A549 (cell line): ENCODE data around the gene MEI1.

Experiments
- CBX8 ChIP-seq: fragments of 200-600 bp; sonication (generic); IDR thresholded peaks from 2 replicates; pipeline ENCODE4 v1.6.1; 2016
- CEBPB ChIP-seq, 2 experiments: fragments of >200 bp in 1 of 2; sonication (Bioruptor Twin) in 1 of 2; formaldehyde crosslinking in 1 of 2; IDR thresholded peaks; 2 replicates each; pipeline ENCODE4 v1.6.1; 2012 to 2016
- CHD2 ChIP-seq: fragments of 150-350 bp; IDR thresholded peaks from 2 replicates; pipeline ENCODE4 v1.6.1; 2014; ENCODE audit warnings: low read length; ENCODE audit not compliant: partially characterized antibody
- CHD4 ChIP-seq: fragments of 200-600 bp; sonication (generic); IDR thresholded peaks from 2 replicates; pipeline ENCODE4 v1.6.1; 2016; ENCODE audit warnings: antibody characterized with exemption, mild to moderate bottlenecking, borderline replicate concordance
- CTCF ChIP-seq: fragments of >200 bp; sonication (Bioruptor Twin); formaldehyde crosslinking; IDR thresholded peaks from 3 replicates; pipeline ENCODE4 v1.5.1; 2016
- E2F6 ChIP-seq: IDR thresholded peaks from 2 replicates; pipeline ENCODE4 v1.6.1; 2012; ENCODE audit warnings: low read depth, borderline replicate concordance
- JUN ChIP-seq, 2 experiments: fragments of >200 bp; sonication (Bioruptor Twin); formaldehyde crosslinking; IDR thresholded peaks; 2 replicates in 1 of 2; 3 replicates in 1 of 2; pipeline ENCODE4 v1.6.1; 2016 to 2017
- MAZ ChIP-seq: fragments of 150-350 bp; IDR thresholded peaks from 2 replicates; pipeline ENCODE4 v1.6.1; 2014; ENCODE audit warnings: antibody characterized with exemption, low read depth, low read length, borderline replicate concordance
- RAD21 ChIP-seq, 2 experiments: fragments of >200 bp in 1 of 2; sonication (Bioruptor Twin) in 1 of 2; formaldehyde crosslinking in 1 of 2; IDR thresholded peaks in 1 of 2; conservative IDR thresholded peaks in 1 of 2; 2 replicates in 1 of 2; 3 replicates in 1 of 2; pipeline ENCODE4 v1.6.1; 2012 to 2018; ENCODE audit warnings: inconsistent platforms in 1 of 2
- RFX5 ChIP-seq: fragments of 450-650 bp; IDR thresholded peaks from 2 replicates; pipeline ENCODE4 v1.7.1; 2014; ENCODE audit warnings: antibody characterized with exemption, mild to moderate bottlenecking, moderate library complexity
- SMC3 ChIP-seq: fragments of >200 bp; sonication (Bioruptor Twin); formaldehyde crosslinking; IDR thresholded peaks from 3 replicates; pipeline ENCODE4 v1.6.1; 2018; ENCODE audit warnings: inconsistent platforms
- SREBF2 ChIP-seq: fragments of 450-650 bp; IDR thresholded peaks from 2 replicates; pipeline ENCODE4 v1.6.1; 2014; ENCODE audit warnings: mild to moderate bottlenecking, moderate library complexity
- ZSCAN20 ChIP-seq: fragments of 250-450 bp; sonication (Bioruptor Pico); IDR thresholded peaks from 2 replicates; pipeline ENCODE4 v1.8.0; 2022; ENCODE audit warnings: mild to moderate bottlenecking, moderate library complexity
- TF ChIP-seq, protein P1 (sequence below): IDR thresholded peaks from 2 replicates; pipeline ENCODE4 v1.6.1; 2012

GRCh38 chr22:41713004-41713403, 13.7 kb downstream of the MEI1 start:
- TF ChIP-seq RAD21 (conservative IDR thresholded peaks at IDR 0.05 in 1 of 2, IDR thresholded peaks at IDR 0.05 in 1 of 2) (no peak), CTCF (no peak), ZSCAN20 (CRISPR knock-in tag) (no peak), CBX8 (no peak), RFX5 (no peak), CHD4 (no peak), MAZ (no peak), SREBF2 (no peak), SMC3 (no peak), JUN (IDR thresholded peaks at IDR 0.05) (no peak), E2F6 (no peak), CHD2 (no peak), CEBPB (IDR thresholded peaks at IDR 0.05) (no peak)
- TF ChIP-seq, protein P1, sequence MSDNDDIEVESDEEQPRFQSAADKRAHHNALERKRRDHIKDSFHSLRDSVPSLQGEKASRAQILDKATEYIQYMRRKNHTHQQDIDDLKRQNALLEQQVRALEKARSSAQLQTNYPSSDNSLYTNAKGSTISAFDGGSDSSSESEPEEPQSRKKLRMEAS: no peak
